MCF 10A (cell line): ENCODE measurements around the gene IRAK2. TPM values are rescaled to one million over a fixed set of nuclear protein-coding genes. Genes with fewer than 3 reads are reported as not detected.

Source experiments
- BruUV-seq: library from RNA; stranded (reverse); fragments of 400-500 nt; replicated peaks from 2 replicates; lab custom pipeline; 2021; lab: Mats Ljungman, UMichigan
- CTCF ChIA-PET: fragments of 300-600 bp; sonication (Branson Sonifier 250); formaldehyde crosslinking; extraction: SDS; loops from one replicate; lab custom pipeline; 2021; ENCODE audit warnings: antibody characterized with exemption, inconsistent platforms; lab: Yijun Ruan, JAX
- POLR2A ChIA-PET: fragments of 300-600, 350-650 bp; sonication (Branson Sonifier 250); formaldehyde crosslinking; extraction: SDS; loops from one replicate; lab custom pipeline; 2020; ENCODE audit warnings: antibody characterized with exemption, inconsistent platforms; lab: Yijun Ruan, JAX
- DNase-seq: peaks from one replicate; pipeline ENCODE4 v3.0.0-alpha.2; 2018; ENCODE audit not compliant: unreplicated experiment
- H3K27ac Mint-ChIP-seq: one replicate; pipeline ENCODE4 v1.8.0; 2022; ENCODE audit warnings: mild to moderate bottlenecking, low read depth, mixed read lengths; ENCODE audit not compliant: unreplicated experiment
- H3K27me3 Mint-ChIP-seq: one replicate; pipeline ENCODE4 v1.8.0; 2022; ENCODE audit warnings: mixed read lengths; ENCODE audit not compliant: insufficient read depth, unreplicated experiment
- H3K36me3 Mint-ChIP-seq: one replicate; pipeline ENCODE4 v1.8.0; 2022; ENCODE audit warnings: mild to moderate bottlenecking, moderate library complexity, mixed read lengths; ENCODE audit not compliant: insufficient read depth, unreplicated experiment
- H3K4me1 Mint-ChIP-seq: one replicate; pipeline ENCODE4 v1.8.0; 2022; ENCODE audit warnings: mixed read lengths; ENCODE audit not compliant: insufficient read depth, unreplicated experiment
- H3K4me3 Mint-ChIP-seq: one replicate; pipeline ENCODE4 v1.8.0; 2022; ENCODE audit warnings: mild to moderate bottlenecking, moderate library complexity, mixed read lengths; ENCODE audit not compliant: unreplicated experiment
- H3K9me3 Mint-ChIP-seq: one replicate; pipeline ENCODE4 v1.8.0; 2022; ENCODE audit warnings: mixed read lengths; ENCODE audit not compliant: unreplicated experiment
- intact Hi-C: fragments of 100-400 bp; cut with micrococcal nuclease; formaldehyde crosslinking; loops from 2 replicates; pipeline ENCODE4 v1.14.1; 2022
- total RNA-seq: library from RNA; stranded (reverse); gene quantifications from 2 replicates; pipeline ENCODE4 v1.2.3, GENCODE V29; 2022
- TF ChIP-seq, protein P1 (sequence below): fragments of 200-600 bp; IDR thresholded peaks from one replicate; pipeline ENCODE4 v1.8.0; 2022; ENCODE audit warnings: antibody characterized with exemption, mild to moderate bottlenecking; ENCODE audit not compliant: unreplicated experiment

Gene IRAK2
- total RNA-seq, 1 experiment from 2014 or later = 6.0 TPM

DNA sequence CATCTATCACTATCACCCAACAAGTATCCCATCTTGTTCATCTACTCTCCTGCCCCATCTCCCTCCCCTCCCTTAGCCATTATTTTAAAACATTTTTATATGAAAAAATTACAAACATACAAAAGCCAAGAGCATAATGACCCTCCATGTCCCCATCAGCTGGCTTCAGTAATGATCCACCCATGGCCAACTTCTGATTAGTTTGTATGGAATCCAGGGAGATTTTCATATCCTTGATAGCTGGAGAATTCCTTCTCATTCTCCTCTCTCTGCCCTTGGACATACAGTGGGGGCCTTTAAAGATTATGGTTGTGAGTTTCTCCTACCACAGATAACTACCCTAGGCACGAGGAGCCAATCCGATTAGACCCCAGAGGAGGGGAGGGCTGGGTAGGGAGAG lies 40.2 kb downstream of the IRAK2 start:
- intact Hi-C loops = no loop called here
- peak overlapping the region; percentile 77 for H3K27ac Mint-ChIP-seq
- H3K27me3 Mint-ChIP-seq = no peaks in the 10 kb centered on the region
- H3K9me3 Mint-ChIP-seq = no peaks in the 10 kb centered on the region
- peaks cover 8% of the 10 kb centered on the region for H3K4me1 Mint-ChIP-seq
- no peak overlapping the region for H3K4me3 Mint-ChIP-seq
- peaks cover 17% of the 10 kb centered on the region for H3K36me3 Mint-ChIP-seq
- TF ChIP-seq, protein P1, sequence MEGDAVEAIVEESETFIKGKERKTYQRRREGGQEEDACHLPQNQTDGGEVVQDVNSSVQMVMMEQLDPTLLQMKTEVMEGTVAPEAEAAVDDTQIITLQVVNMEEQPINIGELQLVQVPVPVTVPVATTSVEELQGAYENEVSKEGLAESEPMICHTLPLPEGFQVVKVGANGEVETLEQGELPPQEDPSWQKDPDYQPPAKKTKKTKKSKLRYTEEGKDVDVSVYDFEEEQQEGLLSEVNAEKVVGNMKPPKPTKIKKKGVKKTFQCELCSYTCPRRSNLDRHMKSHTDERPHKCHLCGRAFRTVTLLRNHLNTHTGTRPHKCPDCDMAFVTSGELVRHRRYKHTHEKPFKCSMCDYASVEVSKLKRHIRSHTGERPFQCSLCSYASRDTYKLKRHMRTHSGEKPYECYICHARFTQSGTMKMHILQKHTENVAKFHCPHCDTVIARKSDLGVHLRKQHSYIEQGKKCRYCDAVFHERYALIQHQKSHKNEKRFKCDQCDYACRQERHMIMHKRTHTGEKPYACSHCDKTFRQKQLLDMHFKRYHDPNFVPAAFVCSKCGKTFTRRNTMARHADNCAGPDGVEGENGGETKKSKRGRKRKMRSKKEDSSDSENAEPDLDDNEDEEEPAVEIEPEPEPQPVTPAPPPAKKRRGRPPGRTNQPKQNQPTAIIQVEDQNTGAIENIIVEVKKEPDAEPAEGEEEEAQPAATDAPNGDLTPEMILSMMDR = no peak
- DNase-seq = no peak
- CTCF ChIA-PET = interaction anchor here (1.3 to 3.9 kb wide), 3 partner anchors 11 to 18 kb away, joined by 4 to 19 read pairs (median 13); no protein-coding TSS in a partner anchor
- BruUV-seq = no TSS peak
- POLR2A ChIA-PET = interaction anchor here (0.6 to 5.2 kb wide), 6 partner anchors 8 to 63 kb away, joined by 3 to 87 read pairs (median 4); partner anchors contain the start of gene VHL

DNA sequence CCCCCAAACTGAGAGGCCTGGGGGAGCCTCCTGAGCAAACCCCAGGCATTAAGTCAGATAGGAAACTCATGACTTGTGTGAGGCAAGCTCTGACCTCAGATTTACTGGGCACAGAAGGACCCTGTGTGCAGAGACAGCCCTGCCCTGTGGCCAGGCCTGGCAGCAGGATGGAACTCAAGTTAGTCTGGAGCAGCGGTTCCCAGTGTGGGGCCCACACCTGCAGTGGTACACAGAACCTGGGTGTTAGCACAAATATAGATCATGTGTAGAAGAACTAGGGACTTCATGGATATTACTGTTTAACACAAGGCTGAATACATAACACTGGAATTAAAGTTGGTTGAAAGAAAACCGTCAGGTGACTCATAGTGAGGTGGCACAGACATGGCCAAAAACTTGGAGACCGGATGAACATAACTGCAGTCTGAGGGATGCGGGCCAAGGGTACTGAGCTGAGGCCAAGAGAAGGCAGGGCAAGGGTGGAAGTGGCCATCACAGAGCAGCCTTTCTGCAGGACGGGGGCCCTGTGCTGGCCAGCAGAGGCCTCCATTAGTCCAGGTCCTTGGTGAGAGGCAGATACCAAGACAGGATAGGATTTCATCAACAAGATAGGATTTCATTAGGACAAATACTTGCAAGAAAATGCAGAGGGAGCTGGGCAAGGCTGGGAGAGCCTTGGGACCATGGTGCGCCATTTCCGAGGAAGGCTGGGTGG lies 40.9 kb downstream of the IRAK2 start:
- peaks cover 8% of the 10 kb centered on the region for H3K4me1 Mint-ChIP-seq
- intact Hi-C loops = no loop called here
- ChIA-PET POLR2A (interaction anchor here (0.5 to 5.2 kb wide), 12 partner anchors 8 to 1911 kb away, joined by 3 to 87 read pairs (median 3); partner anchors contain the start of genes TATDN2 and VHL), CTCF (interaction anchor here (1.3 to 3.9 kb wide), 4 partner anchors 11 to 17 kb away, joined by 4 to 19 read pairs (median 10); no protein-coding TSS in a partner anchor)
- no peaks in the 10 kb centered on the region for H3K9me3 Mint-ChIP-seq
- DNase-seq = peak; percentile 96
- TSS peak; percentile 33 for BruUV-seq
- no peaks in the 10 kb centered on the region for H3K27me3 Mint-ChIP-seq
- TF ChIP-seq, protein P1 = no peak
- peaks cover 17% of the 10 kb centered on the region for H3K36me3 Mint-ChIP-seq
- H3K4me3 Mint-ChIP-seq = peak overlapping the region; percentile 46
- H3K27ac Mint-ChIP-seq = peak overlapping the region; percentile 77

DNA sequence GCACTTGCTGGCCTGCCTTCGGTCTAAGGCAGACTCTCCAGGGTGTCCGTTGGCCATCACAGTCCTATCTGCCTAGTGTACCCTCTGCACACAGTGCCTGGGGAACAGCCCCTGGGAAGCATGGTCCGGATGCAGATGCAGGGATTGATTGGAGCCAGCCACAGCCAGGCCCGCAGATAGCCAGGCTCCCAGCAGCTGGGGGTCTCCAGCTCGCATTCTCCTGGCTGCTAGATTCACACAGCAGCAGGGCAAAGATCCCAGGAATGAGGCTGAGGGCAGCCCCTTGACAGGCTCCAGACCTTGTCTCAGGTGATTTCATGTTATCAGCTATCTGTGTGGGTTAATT lies 41.4 kb downstream of the IRAK2 start:
- H3K9me3 Mint-ChIP-seq = no peaks in the 10 kb centered on the region
- H3K36me3 Mint-ChIP-seq = peaks cover 17% of the 10 kb centered on the region
- intact Hi-C loops = no loop called here
- H3K27ac Mint-ChIP-seq = peak overlapping the region; percentile 77
- ChIA-PET CTCF (interaction anchor here (0.8 to 3.9 kb wide), 3 partner anchors 15 to 17 kb away, joined by 3 to 19 read pairs (median 6); no protein-coding TSS in a partner anchor), POLR2A (interaction anchor here (0.5 to 5.2 kb wide), 8 partner anchors 14 to 1189 kb away, joined by 3 to 87 read pairs (median 4); partner anchors contain the start of genes TATDN2 and VHL)
- peaks cover 8% of the 10 kb centered on the region for H3K4me1 Mint-ChIP-seq
- H3K27me3 Mint-ChIP-seq = no peaks in the 10 kb centered on the region
- no peak for DNase-seq
- TF ChIP-seq, protein P1 = no peak
- no TSS peak for BruUV-seq
- H3K4me3 Mint-ChIP-seq = no peak overlapping the region

DNA sequence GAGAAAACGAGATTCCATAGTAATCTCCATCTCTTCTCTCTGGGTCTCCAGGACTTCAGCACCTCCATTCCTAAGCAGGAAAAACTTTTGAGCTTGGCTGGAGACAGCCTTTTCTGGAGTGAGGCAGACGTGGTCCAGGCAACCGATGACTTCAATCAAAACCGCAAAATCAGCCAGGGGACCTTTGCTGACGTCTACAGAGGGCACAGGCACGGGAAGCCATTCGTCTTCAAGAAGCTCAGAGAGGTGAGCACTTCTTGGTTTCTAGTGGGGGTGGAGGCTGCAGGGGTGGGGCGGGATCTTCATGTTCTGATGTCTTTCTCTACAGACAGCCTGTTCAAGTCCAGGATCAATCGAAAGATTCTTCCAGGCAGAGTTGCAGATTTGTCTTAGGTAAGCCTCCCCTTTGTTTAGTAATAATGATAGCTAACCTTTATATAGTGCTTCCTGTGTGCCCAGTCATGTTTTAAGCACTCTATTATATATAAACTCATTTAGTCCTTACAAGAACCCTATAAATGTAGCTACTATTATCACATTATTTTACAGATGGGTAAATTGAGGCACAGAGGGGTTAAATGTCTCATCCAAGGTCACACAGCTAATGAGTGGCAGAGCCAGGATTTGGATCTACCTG lies 48.6 kb downstream of the IRAK2 start:
- H3K36me3 Mint-ChIP-seq = peaks cover 21% of the 10 kb centered on the region
- no peak overlapping the region for H3K4me3 Mint-ChIP-seq
- ChIA-PET POLR2A (interaction anchor here (0.8 kb wide), 1 partner anchor 8 kb away, joined by 3 read pairs; no protein-coding TSS in a partner anchor), CTCF (interaction anchor here (1.2 to 1.5 kb wide), 3 partner anchors 20 to 171 kb away, joined by 3 to 5 read pairs (median 3); no protein-coding TSS in a partner anchor)
- H3K4me1 Mint-ChIP-seq = no peaks in the 10 kb centered on the region
- no peaks in the 10 kb centered on the region for H3K27me3 Mint-ChIP-seq
- TF ChIP-seq, protein P1 = no peak
- no TSS peak for BruUV-seq
- peaks cover 13% of the 10 kb centered on the region for H3K9me3 Mint-ChIP-seq
- no peak for DNase-seq
- intact Hi-C loops = no loop called here
- H3K27ac Mint-ChIP-seq = no peak overlapping the region
